Peyer's patch (tissue), 4 donors: ENCODE data around the gene USH2A. TPM values are rescaled to one million over a fixed set of nuclear protein-coding genes. Genes with fewer than 3 reads are reported as not detected.

Experiments
- DNase-seq, 3 donors: peaks; one replicate each; pipeline ENCODE4 v3.0.0-alpha.2; 2017 to 2019
- H3K27ac ChIP-seq, 4 donors: fragments of 200-600 bp; sonication (generic); one replicate each; pipeline ENCODE4 v1.5.1; 2016 to 2019
- H3K27me3 ChIP-seq, 2 donors: fragments of 200-600 bp; sonication (generic); one replicate each; pipeline ENCODE4 v1.5.1; 2019
- H3K36me3 ChIP-seq, 3 donors: fragments of 200-600 bp; sonication (generic); one replicate each; pipeline ENCODE4 v1.5.1; 2016 to 2019
- H3K4me1 ChIP-seq, 4 donors: fragments of 200-600 bp; sonication (generic); one replicate each; pipeline ENCODE4 v1.5.1; 2016 to 2019
- H3K4me3 ChIP-seq, 4 donors: fragments of 200-600 bp; sonication (generic); 1 replicate in 3 of 4; 2 replicates in 1 of 4; pipeline ENCODE4 v1.5.1; 2016 to 2019; ENCODE audit warnings: mild to moderate bottlenecking in 1 of 4
- H3K9me3 ChIP-seq, 4 donors: fragments of 200-600 bp; sonication (generic); one replicate each; pipeline ENCODE4 v1.5.1; 2016 to 2019; ENCODE audit warnings: mild to moderate bottlenecking in 1 of 4
- CTCF ChIP-seq, 6 experiments: fragments of 450-650 bp in 4 of 6; fragments of 200-600 bp in 2 of 6; sonication (generic) in 1 of 6; IDR thresholded peaks; one replicate each; pipeline ENCODE4 v1.5.1; 2017 to 2019; ENCODE audit warnings: antibody characterized with exemption in 6 of 6, mild to moderate bottlenecking in 3 of 6, moderate library complexity in 1 of 6
- POLR2A ChIP-seq, 2 donors: fragments of 450-650 bp; IDR thresholded peaks; one replicate each; pipeline ENCODE4 v1.5.1; 2017; ENCODE audit warnings: antibody characterized with exemption in 2 of 2, mild to moderate bottlenecking in 2 of 2, moderate library complexity in 2 of 2
- total RNA-seq, 4 donors: library from RNA; depleted of rRNA; stranded (reverse); fragments of >200 nt; gene quantifications; one replicate each; pipeline ENCODE4 v1.1.0, GENCODE V29; 2016

Gene USH2A
- total RNA-seq, 4 donors from 2014 or later, result not detected

GRCh38 chr1:216450227-216450626, 27.0 kb upstream of the USH2A start:
- Histone ChIP-seq H3K9me3 (no peaks in the 10 kb centered on the region), H3K36me3 (no peaks in the 10 kb centered on the region), H3K4me3 (no peak overlapping the region), H3K27ac (no peak overlapping the region), H3K27me3 (no peaks in the 10 kb centered on the region), H3K4me1 (no peaks in the 10 kb centered on the region)
- TF ChIP-seq POLR2A (IDR thresholded peaks at IDR 0.05) (no peak), CTCF (IDR thresholded peaks at IDR 0.05) (no peak)
- DNase-seq, result no peak

DNA sequence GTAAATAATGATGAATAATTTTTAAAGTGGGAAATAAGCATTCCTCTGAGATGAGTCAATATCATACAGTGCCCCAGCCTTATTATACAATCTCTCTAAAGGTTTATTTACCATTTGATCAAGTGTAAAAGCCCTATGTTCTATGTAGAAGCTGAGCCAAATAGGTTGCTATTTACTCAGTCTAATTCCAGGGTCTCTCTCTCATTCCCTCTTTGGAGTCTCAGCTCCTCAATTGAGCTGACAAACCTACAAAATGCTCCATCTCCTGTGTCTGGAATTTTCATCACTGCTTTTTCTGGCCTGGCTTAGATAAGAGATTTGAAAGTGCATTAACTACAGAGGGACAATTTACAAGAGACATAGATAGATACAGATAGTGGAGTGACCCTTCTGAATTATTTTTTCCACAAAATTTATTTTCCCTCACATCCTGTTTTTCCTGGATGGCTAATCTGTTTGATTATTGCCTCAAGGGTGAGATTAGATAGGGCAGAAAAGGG, 24.8 kb upstream of the USH2A start:
- no peak for TF ChIP-seq CTCF (IDR thresholded peaks at IDR 0.05)
- no peak for TF ChIP-seq POLR2A (IDR thresholded peaks at IDR 0.05)

DNA sequence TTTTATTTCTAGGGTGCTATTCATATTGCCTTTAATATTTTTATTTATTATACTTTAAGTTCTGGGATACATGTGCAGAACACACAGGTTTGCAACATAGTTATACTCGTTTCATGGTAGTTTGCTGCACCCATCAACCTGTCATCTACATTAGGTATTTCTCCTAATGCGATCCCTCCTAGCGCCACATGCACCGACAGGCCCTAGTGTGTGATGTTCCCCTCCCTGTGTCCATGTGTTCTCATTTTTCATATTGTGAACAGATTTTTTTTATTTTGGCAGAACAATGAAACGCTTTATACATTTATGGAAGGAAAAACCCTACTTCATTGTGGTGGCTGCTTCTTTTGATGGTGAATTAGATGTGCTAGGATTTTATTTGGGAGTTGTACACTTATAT, 14.4 kb upstream of the USH2A start:
- DNase-seq, result no peak
- Histone ChIP-seq H3K27me3 (no peaks in the 10 kb centered on the region), H3K4me3 (no peak overlapping the region), H3K36me3 (no peaks in the 10 kb centered on the region), H3K9me3 (no peaks in the 10 kb centered on the region), H3K27ac (no peak overlapping the region), H3K4me1 (no peaks in the 10 kb centered on the region)
- TF ChIP-seq CTCF (IDR thresholded peaks at IDR 0.05) (no peak), POLR2A (IDR thresholded peaks at IDR 0.05) (no peak)

More for the DNA sequence above, 24.8 kb upstream of the USH2A start:
- Histone ChIP-seq H3K9me3 (no peaks in the 10 kb centered on the region), H3K27ac (no peak overlapping the region), H3K4me3 (no peak overlapping the region), H3K4me1 (no peaks in the 10 kb centered on the region), H3K36me3 (no peaks in the 10 kb centered on the region), H3K27me3 (no peaks in the 10 kb centered on the region)
- DNase-seq, result no peak

GRCh38 chr1:216434232-216434631, 11.0 kb upstream of the USH2A start:
- no peaks in the 10 kb centered on the region for H3K27me3 ChIP-seq
- H3K36me3 ChIP-seq, result no peaks in the 10 kb centered on the region
- no peaks in the 10 kb centered on the region for H3K4me1 ChIP-seq
- no peak overlapping the region for H3K4me3 ChIP-seq
- no peak overlapping the region for H3K27ac ChIP-seq
- H3K9me3 ChIP-seq, result no peaks in the 10 kb centered on the region
- TF ChIP-seq CTCF (IDR thresholded peaks at IDR 0.05) (no peak), POLR2A (IDR thresholded peaks at IDR 0.05) (no peak)
- DNase-seq, result no peak

DNA sequence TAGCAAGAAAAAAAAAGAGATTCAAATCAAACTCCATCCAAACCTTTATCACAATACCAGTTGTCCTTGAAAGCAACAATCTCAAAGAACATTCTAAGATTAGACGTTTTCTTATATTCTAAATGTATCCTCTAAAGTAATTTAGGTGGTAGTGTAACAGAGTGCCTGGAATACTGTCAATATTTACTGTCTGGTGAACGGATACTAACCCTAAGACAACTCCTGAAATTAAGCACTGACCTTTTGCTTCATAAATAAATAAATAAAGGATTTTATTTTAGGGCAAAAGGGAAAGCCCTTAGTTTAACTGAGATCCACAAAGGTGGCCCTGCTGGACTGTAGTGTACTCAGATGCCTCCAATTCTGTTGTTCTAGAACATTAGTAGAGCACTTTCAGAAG, 9.9 kb upstream of the USH2A start:
- no peak for DNase-seq
- Histone ChIP-seq H3K4me1 (no peaks in the 10 kb centered on the region), H3K9me3 (no peaks in the 10 kb centered on the region), H3K36me3 (no peaks in the 10 kb centered on the region), H3K27ac (no peak overlapping the region), H3K4me3 (no peak overlapping the region), H3K27me3 (no peaks in the 10 kb centered on the region)
- TF ChIP-seq CTCF (IDR thresholded peaks at IDR 0.05) (no peak), POLR2A (IDR thresholded peaks at IDR 0.05) (no peak)

DNA sequence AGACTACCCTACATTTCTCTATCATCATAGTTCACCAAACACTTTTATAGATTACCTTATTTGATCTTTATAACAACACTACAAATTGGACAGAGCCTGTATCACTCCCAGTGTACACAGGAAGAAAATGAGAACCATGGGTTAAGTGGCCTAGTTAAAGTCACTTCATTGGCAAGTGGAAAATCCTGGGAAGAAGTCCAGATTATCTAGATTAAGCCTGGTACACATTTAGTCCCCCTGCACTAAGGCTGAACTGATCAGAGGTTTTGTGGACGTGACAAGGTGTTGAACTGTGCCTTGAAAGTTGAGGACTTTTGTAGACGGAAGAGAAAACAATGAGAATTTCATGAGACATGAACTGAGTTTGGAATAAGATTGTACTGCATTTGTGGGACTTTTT, 7.5 kb upstream of the USH2A start:
- Histone ChIP-seq H3K27me3 (no peaks in the 10 kb centered on the region), H3K27ac (no peak overlapping the region), H3K36me3 (no peaks in the 10 kb centered on the region), H3K9me3 (no peaks in the 10 kb centered on the region), H3K4me3 (no peak overlapping the region), H3K4me1 (no peaks in the 10 kb centered on the region)
- TF ChIP-seq CTCF (IDR thresholded peaks at IDR 0.05) (no peak), POLR2A (IDR thresholded peaks at IDR 0.05) (no peak)
- DNase-seq, result no peak
